ENCODE measurements around the gene LRP8.

The LRP8 gene

GRCh38 chr1:53250325-53250724 lies 77.5 kb downstream of the LRP8 start:
- ChIA-PET POLR2A (ENCODE audit: low non-redundant PET) (no interaction called here), CTCF (no interaction called here)
- TF ChIP-seq CTCF (conservative IDR thresholded peaks at IDR 0.05; ENCODE audit: low read depth): no peak
- H3K27ac ChIP-seq: no peak overlapping the region
- DNase-seq (ENCODE audit: low spot score): no peak

- ChIA-PET CTCF (no interaction called here), POLR2A (ENCODE audit: low non-redundant PET) (no interaction called here)
- no peak for TF ChIP-seq CTCF (conservative IDR thresholded peaks at IDR 0.05; ENCODE audit: low read depth)
- no peak for DNase-seq (ENCODE audit: low spot score)
- no peak overlapping the region for H3K27ac ChIP-seq
Observed at GRCh38 chr1:53249706-53250105, 78.2 kb downstream of the LRP8 start.

- TF ChIP-seq CTCF (conservative IDR thresholded peaks at IDR 0.05; ENCODE audit: low read depth): no peak
- CTCF ChIA-PET: no interaction called here
- POLR2A ChIA-PET (ENCODE audit: low non-redundant PET): no interaction called here
- no peak for DNase-seq (ENCODE audit: low spot score)
- no peak overlapping the region for H3K27ac ChIP-seq
Observed at GRCh38 chr1:53246261-53247134, 81.4 kb downstream of the LRP8 start.

GRCh38 chr1:53244141-53244540 lies 83.7 kb downstream of the LRP8 start:
- CTCF ChIA-PET: interaction anchor here (0.6 kb wide), 1 partner anchor 458 kb away, joined by 3 read pairs; no protein-coding TSS in a partner anchor
- no peak overlapping the region for H3K27ac ChIP-seq
- no peak for DNase-seq (ENCODE audit: low spot score)
- POLR2A ChIA-PET (ENCODE audit: low non-redundant PET): no interaction called here
- TF ChIP-seq CTCF (conservative IDR thresholded peaks at IDR 0.05; ENCODE audit: low read depth): no peak

GRCh38 chr1:53242381-53242780 lies 85.5 kb downstream of the LRP8 start:
- ChIA-PET CTCF (interaction anchor here (0.7 kb wide), 1 partner anchor 179 kb away, joined by 3 read pairs; no protein-coding TSS in a partner anchor), POLR2A (ENCODE audit: low non-redundant PET) (no interaction called here)
- DNase-seq (ENCODE audit: low spot score): no peak
- H3K27ac ChIP-seq: no peak overlapping the region
- TF ChIP-seq CTCF (conservative IDR thresholded peaks at IDR 0.05; ENCODE audit: low read depth): no peak

- no peak overlapping the region for H3K27ac ChIP-seq
- ChIA-PET CTCF (interaction anchor here (0.7 kb wide), 1 partner anchor 554 kb away, joined by 3 read pairs; no protein-coding TSS in a partner anchor), POLR2A (ENCODE audit: low non-redundant PET) (no interaction called here)
- DNase-seq (ENCODE audit: low spot score): no peak
- TF ChIP-seq CTCF (conservative IDR thresholded peaks at IDR 0.05; ENCODE audit: low read depth): no peak
Observed at GRCh38 chr1:53241828-53242227, 86.0 kb downstream of the LRP8 start.

Measured in RWPE1 (cell line).